RWPE1 (cell line): ENCODE data around the gene GAREM1.

Source experiments
- CTCF ChIA-PET: fragments of 350-600 bp; sonication (Branson Sonifier 250); formaldehyde crosslinking; extraction: SDS; loops from one replicate; lab custom pipeline; 2021; lab: Yijun Ruan, JAX
- POLR2A ChIA-PET: fragments of 400-600 bp; formaldehyde crosslinking; extraction: SDS; loops from one replicate; lab custom pipeline; 2020; ENCODE audit warnings: antibody characterized with exemption; ENCODE audit not compliant: low non-redundant PET; lab: Yijun Ruan, JAX
- DNase-seq: peaks from one replicate; pipeline ENCODE4 v3.0.0; 2012; ENCODE audit warnings: low spot score
- H3K27ac ChIP-seq: fragments of 450-650 bp; 2 replicates; pipeline ENCODE4 v1.5.1; 2017
- TF ChIP-seq, protein P1 (sequence below): fragments of 450-650 bp; conservative IDR thresholded peaks from 2 replicates; pipeline ENCODE4 v1.5.1; 2017; ENCODE audit warnings: low read depth, mild to moderate bottlenecking

The GAREM1 gene

DNA sequence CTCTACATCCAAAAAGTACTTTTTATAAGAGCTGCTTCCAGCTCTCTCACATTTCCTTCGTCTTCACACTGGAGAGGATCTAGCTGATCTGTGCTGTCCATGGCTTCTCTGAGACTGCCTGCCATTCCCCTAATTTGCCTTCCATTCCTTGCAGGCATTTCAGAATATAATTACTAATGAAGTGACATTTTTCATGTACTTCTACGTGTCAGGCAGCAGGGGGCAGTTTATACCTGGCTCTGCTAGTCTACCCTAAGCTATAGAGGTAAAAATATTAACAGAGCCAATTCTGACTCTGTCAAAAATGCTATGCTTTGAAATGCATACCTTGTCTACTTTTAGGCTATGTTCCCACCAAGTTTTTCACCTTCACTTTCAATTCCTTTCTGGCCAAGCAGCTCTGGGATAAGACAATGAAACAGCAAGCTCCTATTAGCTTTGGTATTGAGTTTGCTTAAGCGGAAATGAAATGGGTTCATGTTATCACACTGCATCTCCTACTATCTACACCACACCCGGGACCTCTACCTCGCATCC lies 198.9 kb downstream of the GAREM1 start:
- POLR2A ChIA-PET: interaction anchor here (0.5 kb wide), 1 partner anchor 276 kb away, joined by 3 read pairs; no protein-coding TSS in a partner anchor
- CTCF ChIA-PET: interaction anchor here (0.6 to 2.0 kb wide), 5 partner anchors 12 to 277 kb away, joined by 3 to 11 read pairs (median 4); partner anchors contain the start of gene GAREM1
- peak; percentile 34 for DNase-seq
- TF ChIP-seq, protein P1, sequence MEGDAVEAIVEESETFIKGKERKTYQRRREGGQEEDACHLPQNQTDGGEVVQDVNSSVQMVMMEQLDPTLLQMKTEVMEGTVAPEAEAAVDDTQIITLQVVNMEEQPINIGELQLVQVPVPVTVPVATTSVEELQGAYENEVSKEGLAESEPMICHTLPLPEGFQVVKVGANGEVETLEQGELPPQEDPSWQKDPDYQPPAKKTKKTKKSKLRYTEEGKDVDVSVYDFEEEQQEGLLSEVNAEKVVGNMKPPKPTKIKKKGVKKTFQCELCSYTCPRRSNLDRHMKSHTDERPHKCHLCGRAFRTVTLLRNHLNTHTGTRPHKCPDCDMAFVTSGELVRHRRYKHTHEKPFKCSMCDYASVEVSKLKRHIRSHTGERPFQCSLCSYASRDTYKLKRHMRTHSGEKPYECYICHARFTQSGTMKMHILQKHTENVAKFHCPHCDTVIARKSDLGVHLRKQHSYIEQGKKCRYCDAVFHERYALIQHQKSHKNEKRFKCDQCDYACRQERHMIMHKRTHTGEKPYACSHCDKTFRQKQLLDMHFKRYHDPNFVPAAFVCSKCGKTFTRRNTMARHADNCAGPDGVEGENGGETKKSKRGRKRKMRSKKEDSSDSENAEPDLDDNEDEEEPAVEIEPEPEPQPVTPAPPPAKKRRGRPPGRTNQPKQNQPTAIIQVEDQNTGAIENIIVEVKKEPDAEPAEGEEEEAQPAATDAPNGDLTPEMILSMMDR: peak; percentile 54
- H3K27ac ChIP-seq: no peak overlapping the region

DNA sequence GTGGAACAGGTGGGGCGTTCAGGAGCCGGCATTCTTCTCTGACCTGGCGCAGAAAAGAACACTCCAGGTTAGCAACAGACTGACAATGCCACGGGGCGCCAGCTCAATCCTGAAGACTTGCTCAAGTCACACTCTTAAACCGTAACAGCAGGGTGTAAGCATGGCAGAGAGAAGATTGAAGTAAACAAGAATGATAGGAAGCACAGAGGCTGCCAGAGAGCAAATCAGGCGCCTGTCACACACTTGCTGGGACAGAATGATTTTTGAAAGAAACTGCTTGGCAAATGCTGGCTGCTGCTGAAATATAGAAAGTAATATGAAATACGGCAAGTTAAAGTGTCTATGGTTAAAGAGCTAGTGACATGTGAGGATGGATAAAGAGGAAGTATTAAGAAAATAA lies 200.3 kb downstream of the GAREM1 start:
- DNase-seq: no peak
- H3K27ac ChIP-seq: no peak overlapping the region
- TF ChIP-seq, protein P1: no peak
- ChIA-PET CTCF (interaction anchor here (0.8 kb wide), 1 partner anchor 282 kb away, joined by 4 read pairs; no protein-coding TSS in a partner anchor), POLR2A (interaction anchor here (0.6 kb wide), 1 partner anchor 1029 kb away, joined by 3 read pairs; no protein-coding TSS in a partner anchor)

DNA sequence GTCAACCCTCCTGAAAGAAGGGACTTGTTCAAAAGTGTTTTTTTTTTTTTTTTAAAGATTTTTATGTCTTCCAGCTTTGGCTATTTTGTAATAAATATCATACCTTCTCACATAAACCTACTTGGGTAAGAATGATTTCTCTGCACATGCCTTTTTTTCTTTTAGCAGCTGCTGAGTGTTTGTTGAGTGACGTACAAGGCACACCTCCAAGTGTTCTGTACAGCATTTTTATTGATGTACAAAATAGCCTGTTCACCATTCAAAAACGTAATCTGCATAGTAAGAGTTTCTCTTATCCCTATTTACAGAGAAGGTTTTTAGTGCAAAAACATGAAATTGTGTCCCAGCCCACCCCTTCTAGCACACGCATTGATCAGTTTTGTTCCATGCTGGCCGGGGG lies 203.2 kb downstream of the GAREM1 start:
- DNase-seq: no peak
- ChIA-PET POLR2A (no interaction called here), CTCF (no interaction called here)
- H3K27ac ChIP-seq: no peak overlapping the region
- TF ChIP-seq, protein P1: no peak

DNA sequence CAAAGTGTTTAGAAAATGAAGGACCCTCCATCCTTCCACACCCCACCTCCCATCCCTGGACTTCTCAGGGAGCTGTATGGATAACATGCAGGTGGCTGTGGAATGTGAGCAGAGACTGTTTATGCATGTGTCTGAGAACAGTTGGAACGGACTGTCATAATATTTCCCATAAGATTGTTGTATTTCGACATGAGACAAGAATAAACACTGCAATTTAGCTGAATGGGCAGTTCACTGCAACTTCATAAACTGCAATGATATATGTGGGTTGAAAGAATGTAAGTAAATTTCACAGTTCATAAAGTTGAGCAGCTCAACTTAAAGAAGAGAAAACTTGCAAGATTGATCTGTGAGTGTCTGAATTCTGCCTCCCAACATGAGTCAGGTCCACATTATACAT lies 206.3 kb downstream of the GAREM1 start:
- no peak overlapping the region for H3K27ac ChIP-seq
- ChIA-PET POLR2A (no interaction called here), CTCF (no interaction called here)
- TF ChIP-seq, protein P1: no peak
- no peak for DNase-seq

DNA sequence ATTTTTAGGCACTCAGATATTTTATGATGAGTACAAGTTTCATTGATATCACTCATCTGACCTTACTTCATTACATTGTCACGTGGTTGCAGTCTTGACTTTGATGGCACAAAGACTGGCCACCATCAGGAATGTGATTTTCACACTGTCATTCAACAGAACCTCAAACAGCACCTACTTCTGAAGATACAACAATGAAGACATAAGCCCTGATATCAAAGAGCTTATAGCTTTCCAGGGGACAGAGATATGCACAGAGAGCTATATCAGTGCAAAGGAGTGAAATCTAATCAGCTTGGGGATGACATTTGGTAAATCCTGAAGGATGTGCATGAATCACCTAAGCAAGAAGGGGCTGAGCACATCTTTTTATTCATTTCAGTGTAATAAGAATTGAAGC lies 208.6 kb downstream of the GAREM1 start:
- POLR2A ChIA-PET: no interaction called here
- CTCF ChIA-PET: no interaction called here
- no peak overlapping the region for H3K27ac ChIP-seq
- TF ChIP-seq, protein P1: no peak
- no peak for DNase-seq

DNA sequence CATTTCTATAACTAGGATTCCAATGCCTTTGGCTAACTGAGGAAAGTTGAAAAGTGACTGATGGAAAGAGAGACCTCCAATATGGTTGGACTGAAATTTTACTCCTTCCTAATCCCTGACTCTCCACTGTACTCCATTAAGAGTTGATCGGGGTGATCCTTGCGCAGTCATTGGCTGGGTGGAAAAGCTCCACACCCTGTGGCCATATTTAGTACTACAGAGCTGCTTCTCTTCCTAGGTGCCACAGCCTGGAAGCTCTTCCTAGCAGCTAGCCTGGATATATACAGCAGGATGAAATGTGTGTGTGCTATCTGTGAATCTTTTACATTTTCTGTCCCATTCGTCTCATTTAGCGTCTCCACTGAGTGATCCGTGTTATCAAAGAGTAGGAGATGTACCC lies 209.7 kb downstream of the GAREM1 start:
- ChIA-PET POLR2A (no interaction called here), CTCF (no interaction called here)
- H3K27ac ChIP-seq: no peak overlapping the region
- DNase-seq: no peak
- TF ChIP-seq, protein P1: no peak
